HFF-Myc (cell line): ENCODE measurements around the gene LCN1.
A peak's percentile ranks its signal among the peaks of the same experiment; 100 is the strongest.

ENCODE experiments used
- DNase-seq: peaks from one replicate; pipeline ENCODE4 v3.0.0-alpha.2; 2011; ENCODE audit warnings: low read depth; ENCODE audit errors: extremely low read depth
- H3K4me3 ChIP-seq: replicated peaks from 2 replicates; pipeline ENCODE4 v1.5.1; 2011; ENCODE audit warnings: low read depth, mild to moderate bottlenecking, control low read depth, low read length
- TF ChIP-seq, protein P1 (sequence below): IDR thresholded peaks from 2 replicates; pipeline ENCODE4 v1.5.1; 2012; ENCODE audit warnings: mild to moderate bottlenecking, low read depth, low read length, control low read depth; ENCODE audit errors: missing control alignments

The LCN1 gene

GRCh38 chr9:135494791-135495559 lies 26.3 kb upstream of the LCN1 start:
- DNase-seq: no peak

GRCh38 chr9:135498381-135499126 lies 22.7 kb upstream of the LCN1 start:
- TF ChIP-seq, protein P1, sequence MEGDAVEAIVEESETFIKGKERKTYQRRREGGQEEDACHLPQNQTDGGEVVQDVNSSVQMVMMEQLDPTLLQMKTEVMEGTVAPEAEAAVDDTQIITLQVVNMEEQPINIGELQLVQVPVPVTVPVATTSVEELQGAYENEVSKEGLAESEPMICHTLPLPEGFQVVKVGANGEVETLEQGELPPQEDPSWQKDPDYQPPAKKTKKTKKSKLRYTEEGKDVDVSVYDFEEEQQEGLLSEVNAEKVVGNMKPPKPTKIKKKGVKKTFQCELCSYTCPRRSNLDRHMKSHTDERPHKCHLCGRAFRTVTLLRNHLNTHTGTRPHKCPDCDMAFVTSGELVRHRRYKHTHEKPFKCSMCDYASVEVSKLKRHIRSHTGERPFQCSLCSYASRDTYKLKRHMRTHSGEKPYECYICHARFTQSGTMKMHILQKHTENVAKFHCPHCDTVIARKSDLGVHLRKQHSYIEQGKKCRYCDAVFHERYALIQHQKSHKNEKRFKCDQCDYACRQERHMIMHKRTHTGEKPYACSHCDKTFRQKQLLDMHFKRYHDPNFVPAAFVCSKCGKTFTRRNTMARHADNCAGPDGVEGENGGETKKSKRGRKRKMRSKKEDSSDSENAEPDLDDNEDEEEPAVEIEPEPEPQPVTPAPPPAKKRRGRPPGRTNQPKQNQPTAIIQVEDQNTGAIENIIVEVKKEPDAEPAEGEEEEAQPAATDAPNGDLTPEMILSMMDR: no peak
- H3K4me3 ChIP-seq: no peak overlapping the region
- DNase-seq: no peak

More at GRCh38 chr9:135494791-135495559, 26.3 kb upstream of the LCN1 start:
- no peak overlapping the region for H3K4me3 ChIP-seq
- TF ChIP-seq, protein P1: no peak

DNA sequence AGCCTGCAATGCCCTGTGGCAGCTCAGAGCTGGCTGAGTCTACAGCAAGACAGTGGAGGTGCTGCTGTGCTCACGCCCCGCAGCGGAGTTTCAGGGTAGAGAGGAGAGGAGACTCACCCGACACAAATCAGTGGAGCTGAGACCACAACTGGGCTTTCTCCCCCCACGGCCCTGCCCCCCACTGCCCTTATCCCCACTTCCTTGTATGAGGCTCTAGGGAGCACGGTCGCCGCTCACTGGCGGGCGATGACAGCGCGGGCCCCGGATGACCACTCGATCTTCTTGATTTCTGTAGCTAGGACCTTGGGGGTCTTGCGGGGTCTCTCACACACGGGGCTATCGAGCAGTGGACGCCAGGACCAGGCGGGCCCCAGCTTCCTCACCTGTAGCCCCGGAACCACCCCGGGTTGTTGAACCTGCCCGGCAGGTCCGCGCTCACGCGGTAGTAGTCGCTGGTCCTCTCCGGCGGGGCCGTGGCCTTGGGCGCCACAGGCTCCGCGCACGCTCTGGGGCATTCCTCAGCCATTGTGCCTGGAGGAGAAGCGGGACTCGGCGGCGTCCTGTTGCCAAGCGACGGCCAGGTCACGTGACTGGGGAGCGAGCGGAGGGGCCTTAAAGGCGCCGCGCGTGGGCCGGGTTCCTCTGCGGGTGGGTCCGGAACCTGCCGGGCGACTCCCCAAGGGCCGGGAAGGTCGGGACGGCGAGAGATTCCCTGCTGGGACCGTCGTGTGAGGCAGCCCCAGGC lies 21.7 kb upstream of the LCN1 start:
- H3K4me3 ChIP-seq: peak overlapping the region; percentile 84
- DNase-seq: peak; percentile 35
- TF ChIP-seq, protein P1: no peak

DNA sequence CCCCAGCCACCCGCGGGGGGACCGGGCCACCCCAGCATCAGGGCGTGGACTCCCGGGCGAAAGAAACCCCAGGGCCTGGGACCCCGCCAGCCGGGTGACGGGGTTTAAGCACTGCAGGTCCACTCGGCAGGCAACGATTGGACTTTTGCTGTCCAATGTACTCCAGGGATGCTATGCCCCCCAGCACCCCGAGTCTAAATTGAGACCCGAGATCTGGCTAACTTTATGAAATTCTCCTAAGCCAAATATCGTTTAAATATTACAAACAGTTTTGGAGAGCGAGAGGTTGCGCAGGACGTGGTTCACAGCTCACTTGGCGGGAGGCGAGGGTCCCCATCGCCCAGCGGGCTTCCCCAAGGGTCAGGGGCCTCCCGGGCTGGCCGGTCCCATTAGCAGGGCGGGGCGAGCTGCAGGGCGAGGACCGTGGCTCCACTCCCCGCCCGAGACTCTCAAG lies 21.1 kb upstream of the LCN1 start:
- peak overlapping the region; percentile 84 for H3K4me3 ChIP-seq
- TF ChIP-seq, protein P1: no peak
- DNase-seq: no peak

DNA sequence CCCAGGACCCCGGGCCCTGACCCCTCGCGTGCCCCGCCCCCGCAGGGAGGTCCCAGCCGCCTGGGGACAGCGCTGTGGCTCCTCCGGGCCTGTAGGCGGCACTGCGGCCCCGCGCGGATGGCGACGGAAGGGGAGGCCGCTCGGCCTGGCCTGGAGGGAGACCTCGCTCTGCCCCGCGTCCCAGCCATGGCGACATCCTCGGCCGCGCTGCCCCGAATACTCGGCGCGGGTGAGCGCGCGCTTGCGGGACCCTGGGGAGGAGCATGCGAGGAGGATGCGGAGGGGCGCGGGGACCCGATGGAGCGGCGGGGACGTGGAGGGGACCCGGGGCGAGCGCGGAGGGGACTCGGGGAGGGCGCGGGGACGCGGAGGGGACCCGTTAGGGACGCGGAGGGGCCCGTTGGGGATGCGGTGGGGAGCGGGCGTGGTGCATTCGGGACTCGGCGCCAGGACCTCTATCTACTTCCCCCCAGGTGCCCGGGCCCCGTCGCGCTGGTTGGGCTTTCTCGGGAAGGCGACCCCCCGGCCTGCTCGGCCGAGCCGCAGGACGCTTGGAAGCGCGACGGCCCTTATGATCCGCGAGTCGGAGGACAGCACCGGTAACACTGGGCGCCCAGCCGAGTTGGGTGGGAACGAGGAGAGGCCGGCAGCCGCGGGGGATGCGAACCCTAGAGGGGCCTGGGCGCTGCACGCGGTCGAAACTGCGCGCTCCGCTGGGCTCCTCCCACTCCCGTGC lies 20.5 kb upstream of the LCN1 start, which contains the start of gene MRPS2:
Gene MRPS2, plus strand, starts transcription at position 158 of the 736 bp plus-strand sequence. Its CDS starts 29 bp downstream, at position 187.
- TF ChIP-seq, protein P1: peak; percentile 85
- peak; percentile 57 for DNase-seq
- H3K4me3 ChIP-seq: peak within 1 kb of the TSS; percentile 84
